Gastrocnemius medialis (tissue), 4 donors: Measurements from ENCODE around the gene TSR3.

Experiments
- CTCF ChIP-seq, 5 experiments: fragments of 450-650 bp in 3 of 5; fragments of 200-600 bp in 2 of 5; sonication (generic) in 2 of 5; IDR thresholded peaks in 4 of 5; conservative IDR thresholded peaks in 1 of 5; 1 replicate in 4 of 5; 2 replicates in 1 of 5; pipeline ENCODE4 v1.5.1; 2016 to 2019; ENCODE audit warnings: antibody characterized with exemption in 5 of 5, mild to moderate bottlenecking in 3 of 5, moderate library complexity in 3 of 5
- POLR2A ChIP-seq, 2 donors: fragments of 450-650 bp; IDR thresholded peaks; one replicate each; pipeline ENCODE4 v1.6.1; 2017; ENCODE audit warnings: antibody characterized with exemption in 2 of 2, mild to moderate bottlenecking in 2 of 2, moderate library complexity in 2 of 2

GRCh38 chr16:1398351-1398750 lies 46.7 kb upstream of the TSR3 start:
- TF ChIP-seq POLR2A (IDR thresholded peaks at IDR 0.05) (no peak), CTCF (IDR thresholded peaks at IDR 0.05 in 4 of 5, conservative IDR thresholded peaks at IDR 0.05 in 1 of 5) (no peak)
